HG02759 (cell line): ENCODE measurements around the gene TIMM17B.
"Not testable (repeated sequence)": the region's sequence is repeated elsewhere in the genome, so short reads cannot be mapped to it uniquely, and the experiment has no call there.

Experiments
- ATAC-seq: cut with Tn5 transposase; IDR thresholded peaks from one replicate; pipeline ENCODE4 v1.9.1; 2021; ENCODE audit warnings: mild to moderate bottlenecking, moderate library complexity; ENCODE audit not compliant: unreplicated experiment

TIMM17B gene

DNA sequence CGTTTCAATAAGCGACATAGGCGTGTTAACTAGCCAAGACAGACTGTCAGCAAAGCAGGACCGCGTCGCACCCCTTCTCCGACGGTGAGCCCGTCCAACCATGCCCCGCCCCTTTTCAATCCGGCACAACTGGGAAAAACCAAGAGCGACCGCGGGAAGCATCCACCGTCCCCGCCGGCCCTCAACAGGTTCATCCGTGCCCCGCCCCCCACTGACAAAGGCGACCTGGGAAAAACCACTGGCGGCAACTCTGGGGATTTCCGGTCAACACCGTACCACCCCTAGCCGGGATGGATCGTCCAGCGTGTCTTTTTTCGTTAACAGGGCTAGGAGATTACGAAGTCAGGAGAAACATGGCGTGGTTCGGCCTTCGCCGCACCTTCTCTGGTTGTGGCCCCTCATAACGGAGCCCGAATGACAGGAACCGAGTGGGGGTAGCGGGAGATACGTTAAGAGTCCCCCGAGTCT, 377 bp downstream of the TIMM17B start:
- ATAC-seq = no peak

DNA sequence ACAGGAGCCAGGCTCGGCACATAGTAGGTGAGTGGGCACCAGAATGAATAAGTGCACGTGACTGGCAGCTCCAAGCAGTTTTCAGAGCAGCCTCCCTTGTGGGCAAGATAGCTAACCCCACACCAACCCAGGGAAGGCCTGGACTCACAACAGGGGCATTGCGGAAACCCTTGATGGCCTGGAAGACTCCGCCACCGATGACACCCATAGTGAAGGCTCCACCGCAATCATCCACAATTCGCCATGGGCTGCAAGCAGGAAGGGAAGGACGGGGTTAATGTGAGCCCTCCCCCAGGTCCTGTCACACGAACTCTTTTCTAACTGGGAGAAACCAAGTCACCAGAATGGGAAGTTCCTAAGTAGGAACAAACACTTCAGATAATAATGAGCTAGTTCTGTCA, 957 bp downstream of the TIMM17B start:
- no peak for ATAC-seq

DNA sequence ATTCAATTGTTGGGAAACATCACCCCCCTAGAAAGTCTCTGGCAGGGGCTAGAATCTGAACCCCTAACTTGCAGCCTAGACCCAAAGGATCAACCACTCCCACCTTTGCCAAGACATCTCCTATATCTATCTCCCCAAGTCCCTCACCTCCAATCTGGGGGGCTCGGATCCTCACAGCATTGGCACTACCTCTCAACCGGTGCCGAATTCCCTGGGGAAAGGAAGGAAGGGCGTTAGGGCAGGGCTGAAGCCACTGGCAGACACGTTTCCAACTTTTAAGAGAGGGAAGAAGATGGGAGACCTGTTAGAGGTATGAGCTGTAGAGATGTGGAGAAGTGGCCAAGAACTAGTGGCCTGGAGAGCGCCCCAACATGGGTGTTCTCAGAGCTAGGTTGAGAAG, 2.7 kb downstream of the TIMM17B start:
- no peak for ATAC-seq

DNA sequence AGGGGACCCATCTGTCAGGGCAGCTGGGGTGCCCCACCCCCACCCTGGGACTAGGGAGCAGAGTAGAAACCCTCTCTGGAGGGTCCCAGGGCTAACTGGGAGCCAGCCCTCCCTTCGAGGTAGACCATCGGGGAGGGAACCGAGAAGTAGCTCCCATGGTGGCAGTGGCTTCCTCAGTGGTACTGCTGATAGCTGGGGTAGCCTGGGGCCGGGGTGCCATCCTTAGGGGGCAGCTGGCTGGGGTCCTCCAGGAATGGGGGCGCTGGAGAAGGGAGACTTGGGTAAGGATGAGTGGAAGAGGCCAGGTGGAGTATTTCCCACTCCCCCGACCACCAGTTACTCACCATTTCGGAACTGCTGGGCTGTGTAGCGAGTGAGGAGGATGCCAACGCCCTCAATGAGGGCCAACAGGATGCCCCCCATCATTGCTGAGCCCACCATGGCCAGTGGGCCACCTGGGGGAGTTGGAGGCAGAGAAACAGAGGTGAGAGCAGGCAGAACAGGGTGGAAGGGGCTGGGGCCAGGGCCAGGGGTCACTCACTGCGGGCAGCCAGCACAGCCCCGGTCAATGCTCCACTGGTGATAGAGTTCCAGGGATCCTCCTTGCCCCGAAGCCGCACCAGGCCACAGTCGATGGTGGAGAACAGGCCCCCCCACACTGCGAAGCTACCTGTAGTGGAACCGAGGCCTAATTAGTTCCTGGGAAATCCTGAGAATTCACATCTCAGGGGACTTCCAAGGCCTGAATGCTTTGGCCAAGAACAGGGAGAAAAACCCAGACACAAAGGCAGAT, 3.8 kb downstream of the TIMM17B start:
- no peak for ATAC-seq

DNA sequence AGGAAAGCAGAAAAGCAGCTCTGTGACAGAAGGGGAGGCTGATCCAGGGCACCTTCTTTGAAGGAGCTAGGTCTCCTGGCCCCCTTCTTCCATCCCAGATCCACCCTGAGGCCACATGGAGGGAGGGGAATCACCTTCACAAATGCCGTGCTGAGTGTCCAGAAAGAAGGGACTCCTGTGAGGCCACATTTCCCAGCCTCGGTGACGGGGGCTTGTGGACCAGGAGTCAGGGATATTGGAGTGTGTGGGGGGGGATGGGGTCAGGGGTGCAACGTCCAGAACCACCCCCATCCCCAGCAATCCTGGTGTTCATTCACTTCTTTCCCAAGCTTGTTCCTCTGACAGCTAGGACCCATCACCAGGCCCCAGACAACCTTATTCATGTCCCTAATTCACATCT, 4.7 kb downstream of the TIMM17B start:
- no peak for ATAC-seq

DNA sequence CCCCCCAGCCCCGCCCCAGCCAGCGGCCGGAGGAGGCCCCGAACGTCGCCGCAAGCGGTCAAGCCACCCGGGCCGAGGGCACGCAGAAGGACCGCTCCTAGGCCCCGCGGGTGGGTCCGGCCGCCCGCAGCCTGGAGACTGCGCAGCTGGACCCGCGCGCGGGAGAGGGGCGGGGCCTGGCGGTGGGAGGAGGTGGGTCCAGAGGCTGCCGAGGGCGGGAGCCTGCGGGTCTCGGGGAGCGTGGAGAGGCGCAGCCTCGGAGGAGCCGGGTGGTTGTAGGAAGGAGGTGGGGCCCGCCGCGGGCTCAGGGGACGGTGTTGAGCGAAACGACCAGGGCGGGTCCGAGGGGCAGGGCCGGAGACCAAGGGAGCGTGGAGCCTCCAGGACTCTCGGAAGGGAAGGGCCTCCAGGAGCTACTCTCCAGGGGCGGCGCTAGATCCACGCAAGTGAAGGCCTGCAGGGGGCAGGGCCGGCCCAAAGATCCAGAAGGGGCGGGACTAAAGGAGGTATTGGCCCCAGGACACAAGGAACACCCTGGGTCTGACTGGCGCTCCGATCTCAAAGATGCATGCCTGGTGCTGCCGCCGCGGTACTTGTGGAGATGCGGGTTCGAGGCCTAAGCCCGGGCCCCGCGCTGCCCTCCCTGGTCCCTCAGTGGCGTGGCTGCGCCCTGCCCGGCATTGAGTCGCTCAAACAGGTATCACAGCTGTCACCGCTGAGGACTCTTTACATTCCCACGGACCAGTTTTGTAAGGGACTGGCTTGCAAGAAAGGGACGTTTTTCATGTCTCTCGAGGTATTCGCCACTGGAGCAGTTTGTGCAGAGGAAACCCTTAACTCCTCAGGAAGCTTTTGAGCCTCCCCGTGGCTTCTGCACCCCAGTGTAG, 5.9 kb downstream of the TIMM17B start:
- peak; percentile 84 for ATAC-seq

DNA sequence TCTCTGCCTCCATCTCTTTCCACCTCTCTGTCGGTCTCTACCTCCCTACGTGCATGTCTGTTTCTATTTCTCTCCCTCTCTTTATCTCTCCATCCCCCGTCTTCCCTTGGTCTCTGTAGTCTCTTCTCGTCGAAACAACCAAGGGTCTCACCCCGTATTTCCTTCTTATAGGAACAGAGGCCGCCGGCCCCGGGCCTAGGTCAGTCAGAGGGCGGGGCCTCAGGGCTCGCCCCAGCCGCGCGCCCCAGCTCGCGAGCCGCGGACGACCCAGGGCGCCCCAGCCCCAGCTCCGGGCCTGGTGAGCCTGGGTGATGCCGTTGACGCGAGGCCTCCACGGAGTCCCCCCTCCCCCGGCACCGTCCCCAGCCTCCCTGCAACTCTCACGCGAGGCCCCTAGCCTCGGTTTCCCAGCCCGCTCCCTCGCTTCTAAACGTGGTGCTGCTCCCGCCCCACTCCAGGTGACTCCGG, 6.6 kb downstream of the TIMM17B start:
- peak; percentile 54 for ATAC-seq

DNA sequence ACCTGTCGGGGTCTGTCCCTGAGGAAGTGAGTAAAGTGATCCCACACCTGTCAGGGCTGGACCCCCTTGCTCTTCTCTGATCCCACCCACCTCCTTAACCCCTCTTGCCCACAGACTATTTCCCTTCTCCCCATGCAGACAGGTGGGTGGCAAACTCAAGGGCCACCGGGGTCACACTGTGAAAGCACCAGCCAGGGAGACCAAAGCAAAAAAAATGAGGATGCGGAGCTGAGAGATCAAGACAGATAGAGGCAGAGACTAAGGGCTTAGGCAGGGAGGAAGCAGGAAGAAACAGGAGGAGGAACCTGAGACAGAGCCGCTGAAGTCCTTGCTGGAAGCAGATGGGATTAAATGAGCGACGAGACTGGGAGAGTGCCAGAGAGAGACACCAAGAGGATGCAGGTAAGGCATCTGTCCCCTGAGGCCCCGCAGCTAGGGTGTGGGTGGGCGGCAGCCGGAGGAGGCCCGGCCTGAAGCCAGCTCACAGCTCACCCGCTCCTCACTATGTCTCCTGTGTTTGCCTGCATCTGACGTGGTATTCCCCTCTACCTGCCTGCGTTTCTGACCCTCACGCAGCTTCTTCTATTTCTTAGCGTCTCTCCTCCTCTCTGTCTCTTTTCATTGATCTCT, 7.2 kb downstream of the TIMM17B start:
- no peak for ATAC-seq

DNA sequence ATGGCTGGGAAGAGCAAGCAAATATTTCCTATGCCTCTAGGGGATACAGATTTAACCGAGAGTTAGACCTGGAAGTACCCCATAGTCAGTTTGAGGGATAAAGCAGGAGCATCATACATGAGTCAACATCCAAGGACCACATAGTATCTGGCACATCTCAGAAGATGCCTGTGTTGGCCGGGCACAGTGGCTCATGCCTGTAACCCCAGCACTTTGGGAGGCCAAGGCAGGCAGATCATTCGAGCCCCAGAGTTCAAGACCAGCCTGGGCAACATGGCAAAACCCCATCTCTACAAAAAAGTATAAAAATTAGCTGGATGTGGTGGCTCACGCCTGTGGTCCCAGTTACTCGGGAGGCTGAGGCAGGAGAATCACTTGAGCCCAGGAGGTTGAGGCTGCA, 11.0 kb downstream of the TIMM17B start:
- ATAC-seq = not testable (repeated sequence)

DNA sequence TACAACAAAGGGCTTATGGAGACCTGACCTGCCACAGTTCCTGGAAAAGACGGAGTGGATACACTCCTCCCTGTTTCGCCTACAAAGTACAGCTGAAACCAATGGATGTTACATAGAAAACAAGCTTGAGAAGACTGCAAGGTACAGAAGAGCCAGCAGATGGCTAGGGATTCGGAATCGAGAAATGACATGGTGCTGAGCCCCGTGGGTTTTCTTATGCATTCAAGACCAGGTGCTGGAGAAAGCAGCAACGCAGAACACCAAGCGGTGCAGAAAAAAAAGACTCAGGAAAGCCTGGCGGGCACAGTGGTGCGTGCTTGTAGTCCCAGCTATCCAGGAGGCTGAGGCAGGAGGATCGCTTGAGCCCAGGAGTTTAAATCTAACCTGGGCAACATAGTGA, 13.8 kb downstream of the TIMM17B start:
- no peak for ATAC-seq

DNA sequence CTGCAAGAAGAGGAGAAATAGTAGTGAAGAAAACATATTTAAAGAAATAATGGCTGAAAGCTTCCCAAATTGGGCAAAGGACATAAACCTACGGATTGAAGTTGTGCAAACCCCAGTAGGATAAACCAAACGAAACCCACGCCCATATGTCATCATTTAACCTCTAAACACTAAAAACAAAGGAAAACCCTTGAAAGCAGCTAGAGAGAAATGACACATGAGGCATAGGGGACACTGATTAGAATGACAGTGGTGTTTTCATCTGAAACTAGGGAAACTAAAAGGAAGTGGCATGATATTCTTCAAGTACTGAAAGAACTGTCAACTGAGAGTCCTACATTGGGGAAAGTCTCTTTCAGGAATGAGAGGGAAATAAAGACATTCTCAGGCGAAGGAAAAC, 20.6 kb downstream of the TIMM17B start:
- ATAC-seq = not testable (repeated sequence)

DNA sequence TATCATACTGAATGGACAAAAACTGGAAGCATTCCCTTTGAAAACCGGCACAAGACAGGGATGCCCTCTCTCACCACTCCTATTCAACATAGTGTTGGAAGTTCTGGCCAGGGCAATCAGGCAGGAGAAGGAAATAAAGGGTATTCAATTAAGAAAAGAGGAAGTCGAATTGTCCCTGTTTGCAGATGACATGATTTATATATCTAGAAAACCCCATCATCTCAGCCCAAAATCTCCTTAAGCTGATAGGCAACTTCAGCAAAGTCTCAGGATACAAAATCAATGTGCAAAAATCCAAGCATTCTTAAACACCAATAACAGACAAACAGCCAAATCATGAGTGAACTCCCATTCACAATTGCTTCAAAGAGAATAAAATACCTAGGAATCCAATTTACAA, 25.6 kb downstream of the TIMM17B start:
- not testable (repeated sequence) for ATAC-seq

DNA sequence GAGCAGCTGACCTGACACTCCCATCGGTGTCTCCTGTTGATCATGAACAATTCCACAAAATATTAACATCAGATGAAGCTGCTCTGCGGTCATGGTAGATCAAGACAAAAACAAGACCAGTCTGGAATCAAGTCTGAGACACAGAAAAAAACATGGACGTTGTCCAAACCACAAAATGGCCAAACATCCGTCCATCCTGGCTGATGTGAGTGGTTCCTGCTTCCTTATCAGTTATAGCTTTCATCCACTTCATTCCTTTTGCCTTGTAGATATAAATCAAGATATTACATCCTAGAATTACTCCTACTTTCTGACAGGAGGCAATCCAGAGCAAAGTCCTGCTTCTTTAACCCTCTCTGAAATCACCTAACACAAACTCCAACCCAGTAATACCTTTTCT, 33.4 kb downstream of the TIMM17B start:
- no peak for ATAC-seq

DNA sequence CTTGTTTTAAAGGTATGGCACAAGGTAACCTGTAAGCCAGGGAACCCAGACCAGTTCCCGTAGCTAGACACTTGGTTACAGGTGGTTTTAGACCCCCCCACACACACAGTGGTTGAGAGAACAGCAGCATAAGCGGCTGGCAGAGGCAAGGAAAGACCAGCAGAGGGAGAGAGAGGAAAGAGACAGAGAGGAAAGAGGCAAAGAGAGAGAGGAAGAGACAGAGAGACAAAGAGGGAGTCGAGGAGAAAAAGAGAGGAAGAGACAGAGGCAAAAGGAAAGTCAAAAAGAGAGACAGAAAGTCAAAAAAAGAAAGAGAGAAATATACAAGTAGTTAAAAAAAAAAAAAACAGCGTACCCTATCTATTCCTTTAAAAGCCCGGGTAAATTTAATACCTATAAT, 42.7 kb downstream of the TIMM17B start:
- ATAC-seq = no peak

DNA sequence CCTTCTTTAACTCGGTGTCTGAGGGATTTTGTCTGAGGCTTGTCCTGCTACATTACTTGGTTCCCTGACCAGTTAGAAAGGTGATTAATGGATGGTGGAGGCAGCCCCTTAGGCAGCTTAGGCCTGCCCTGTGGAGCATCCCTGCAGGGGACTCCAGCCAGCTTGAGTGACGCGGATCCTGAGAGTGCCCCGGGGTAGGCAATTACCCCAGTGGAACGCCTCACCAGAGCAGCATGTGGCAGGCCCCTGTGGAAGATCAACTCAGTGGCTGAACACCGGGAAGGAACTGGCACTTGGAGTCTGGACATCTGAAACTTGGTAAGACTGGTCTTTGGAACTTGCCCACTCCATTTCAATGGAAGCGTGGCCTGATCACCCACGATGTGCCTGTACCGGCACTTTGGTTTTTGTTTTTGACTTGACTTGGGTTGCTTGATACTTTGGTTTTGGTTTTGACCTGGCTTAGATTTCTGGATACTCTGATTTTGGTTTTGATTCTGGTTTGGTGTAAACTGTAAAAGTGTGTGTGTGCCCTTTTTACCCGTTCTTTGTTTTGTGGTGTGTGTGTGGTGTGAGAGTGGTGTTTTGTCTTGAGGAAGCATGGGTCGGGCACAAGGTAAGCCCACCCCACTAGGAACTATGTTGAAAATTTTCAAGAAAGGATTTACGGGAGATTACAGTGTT, 43.3 kb downstream of the TIMM17B start:
- not testable (repeated sequence) for ATAC-seq

DNA sequence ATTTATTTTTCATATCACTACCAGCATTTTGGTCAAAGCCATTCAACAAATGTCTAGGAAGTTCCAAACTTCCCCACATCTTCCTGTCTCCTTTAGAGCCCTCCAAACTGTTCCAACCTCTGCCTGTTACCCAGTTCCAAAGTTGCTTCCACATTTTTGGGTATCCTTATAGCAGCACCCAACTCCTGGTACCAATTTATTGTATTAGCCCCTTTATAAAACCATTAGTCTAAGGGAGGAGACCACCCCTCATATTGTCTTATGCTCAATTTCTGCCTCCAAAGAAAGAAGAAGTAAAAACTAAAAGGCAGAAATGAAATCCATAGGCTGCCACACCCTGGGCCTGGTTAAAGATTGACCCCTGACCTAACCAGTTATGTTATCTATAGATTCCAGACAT, 44.1 kb downstream of the TIMM17B start:
- ATAC-seq = not testable (repeated sequence)

DNA sequence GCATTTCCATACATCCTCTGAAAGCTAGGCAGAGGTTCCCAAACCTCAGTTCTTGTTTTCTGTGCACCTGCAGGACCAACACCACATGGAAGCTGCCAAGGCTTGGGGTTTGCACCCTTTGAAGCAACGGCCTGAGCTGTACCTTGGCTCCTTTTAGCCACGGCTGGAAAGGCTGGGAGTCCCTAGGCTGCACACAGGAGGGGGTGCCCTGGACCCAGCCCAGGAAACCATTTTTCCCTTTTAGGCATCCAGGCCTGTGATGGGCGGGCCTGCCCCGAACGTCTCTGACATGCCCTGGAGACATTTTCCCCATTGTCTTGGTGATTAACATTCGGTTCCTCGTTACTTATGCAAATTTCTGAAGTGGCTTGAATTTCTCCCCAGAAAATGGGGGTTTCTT, 44.7 kb downstream of the TIMM17B start:
- ATAC-seq = no peak

DNA sequence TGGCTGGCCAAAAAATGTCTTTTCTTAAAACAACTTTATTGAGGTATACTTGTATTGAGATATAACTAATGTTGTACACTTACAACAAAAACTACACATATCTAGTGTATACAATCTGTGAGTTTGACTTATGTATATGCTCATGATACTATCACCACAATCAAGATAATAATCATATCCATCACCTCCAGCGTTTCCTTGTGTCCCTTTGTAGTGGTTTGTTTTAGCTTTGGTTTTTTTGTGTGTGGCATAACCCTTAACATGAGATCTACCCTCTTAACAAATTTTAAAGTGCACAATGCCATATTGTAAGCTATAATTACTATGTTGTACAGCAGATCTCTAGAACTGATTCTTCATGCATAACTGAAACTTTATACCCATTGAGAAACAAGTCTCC, 48.7 kb downstream of the TIMM17B start:
- no peak for ATAC-seq
